Measurements from ENCODE around the gene LGR5.

The LGR5 gene

DNA sequence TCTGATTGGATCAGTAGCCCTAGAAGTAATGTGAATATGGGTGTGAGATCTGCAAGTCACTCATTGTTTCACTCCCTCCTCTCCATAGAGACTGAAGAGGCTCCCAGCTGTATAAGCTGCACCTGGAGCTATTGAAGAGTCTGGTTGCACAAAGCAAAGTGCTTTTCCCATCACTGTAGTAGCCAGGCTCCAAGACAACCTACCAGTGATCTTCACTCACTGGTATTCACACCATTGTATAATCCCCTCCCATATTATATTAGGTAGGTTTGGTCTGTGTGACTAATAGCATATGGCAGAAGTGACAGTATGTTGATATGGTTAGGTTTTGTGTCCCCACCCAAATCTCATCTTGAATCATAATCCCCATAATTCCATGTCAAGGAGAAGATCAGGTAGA, 159.6 kb downstream of the LGR5 start:
- no peak for DNase-seq (ENCODE audit: low spot score)

DNA sequence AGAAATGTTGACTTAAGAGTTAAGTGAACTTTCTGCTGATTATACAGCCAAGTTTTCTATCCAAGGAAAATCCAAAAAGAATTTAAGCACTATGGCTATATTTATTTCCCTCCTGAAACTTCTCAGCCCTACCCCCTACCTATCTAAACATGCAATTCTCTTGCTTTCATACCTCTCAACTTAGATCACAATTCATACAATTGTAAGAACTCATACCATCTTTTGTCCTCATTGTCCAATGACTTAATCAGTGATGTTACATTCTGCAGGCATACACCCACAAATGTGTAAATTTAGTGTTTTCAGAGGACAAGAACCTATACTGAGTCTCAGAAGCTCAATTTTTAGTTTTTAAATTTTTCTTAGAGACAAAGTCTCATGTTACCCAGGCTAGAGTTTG, 161.9 kb downstream of the LGR5 start:
- no peak for DNase-seq (ENCODE audit: low spot score)

DNA sequence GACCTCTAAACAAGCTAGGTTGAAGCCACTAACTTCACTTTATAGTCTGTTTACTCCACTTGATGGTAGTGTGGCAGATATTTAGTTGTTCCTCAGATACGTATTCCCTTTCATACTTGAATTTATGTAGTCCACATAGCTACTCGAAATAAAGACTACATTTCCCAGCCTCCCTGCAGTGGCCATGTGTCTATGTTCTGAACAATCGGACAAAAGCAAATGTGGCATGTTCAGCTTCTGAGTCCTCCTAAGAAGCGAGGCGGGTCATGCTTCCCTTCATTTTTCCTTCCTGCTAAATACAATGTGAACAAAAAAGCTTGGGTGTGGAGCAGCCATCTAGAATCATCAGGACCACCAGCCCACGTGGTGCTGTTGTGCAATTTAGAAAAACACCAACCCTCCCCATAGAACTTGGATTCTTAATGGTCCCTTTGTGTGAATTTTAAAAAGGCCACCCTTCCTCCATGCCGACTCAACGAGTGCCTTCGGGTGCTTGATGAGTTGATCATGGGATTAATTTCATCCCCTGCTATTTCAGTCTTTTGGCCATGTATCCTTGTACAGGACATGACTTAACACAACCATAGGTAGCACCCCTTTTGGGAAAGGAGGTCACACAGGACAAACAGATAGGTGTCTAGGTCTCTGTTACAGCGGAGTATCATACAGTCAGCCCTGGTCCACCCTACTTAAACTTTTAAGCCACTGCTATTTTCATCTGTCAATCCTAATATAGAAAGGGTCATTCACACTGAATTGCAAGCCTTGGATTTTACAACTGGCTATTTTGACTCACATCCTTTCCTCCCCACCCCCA, 163.4 kb downstream of the LGR5 start:
- DNase-seq (ENCODE audit: low spot score): no peak

DNA sequence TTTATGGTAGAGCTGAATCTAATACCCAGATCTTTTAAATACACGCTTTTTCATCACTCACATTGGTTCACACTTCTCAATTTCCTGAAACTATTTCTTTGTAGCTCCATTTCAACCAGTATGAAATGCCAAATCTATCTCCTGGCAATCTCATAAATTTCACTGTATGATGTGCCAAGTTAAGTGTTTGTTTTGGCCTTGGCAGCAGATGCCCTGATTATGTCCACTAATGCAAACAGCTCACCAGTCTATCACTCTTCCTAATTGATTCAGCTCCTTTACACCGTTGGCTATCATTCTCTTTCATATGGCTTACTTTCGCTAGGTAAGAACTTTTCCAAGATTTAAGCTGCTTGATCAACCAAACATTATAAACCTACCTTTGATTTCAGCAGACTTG, 165.4 kb downstream of the LGR5 start:
- DNase-seq (ENCODE audit: low spot score): no peak

DNA sequence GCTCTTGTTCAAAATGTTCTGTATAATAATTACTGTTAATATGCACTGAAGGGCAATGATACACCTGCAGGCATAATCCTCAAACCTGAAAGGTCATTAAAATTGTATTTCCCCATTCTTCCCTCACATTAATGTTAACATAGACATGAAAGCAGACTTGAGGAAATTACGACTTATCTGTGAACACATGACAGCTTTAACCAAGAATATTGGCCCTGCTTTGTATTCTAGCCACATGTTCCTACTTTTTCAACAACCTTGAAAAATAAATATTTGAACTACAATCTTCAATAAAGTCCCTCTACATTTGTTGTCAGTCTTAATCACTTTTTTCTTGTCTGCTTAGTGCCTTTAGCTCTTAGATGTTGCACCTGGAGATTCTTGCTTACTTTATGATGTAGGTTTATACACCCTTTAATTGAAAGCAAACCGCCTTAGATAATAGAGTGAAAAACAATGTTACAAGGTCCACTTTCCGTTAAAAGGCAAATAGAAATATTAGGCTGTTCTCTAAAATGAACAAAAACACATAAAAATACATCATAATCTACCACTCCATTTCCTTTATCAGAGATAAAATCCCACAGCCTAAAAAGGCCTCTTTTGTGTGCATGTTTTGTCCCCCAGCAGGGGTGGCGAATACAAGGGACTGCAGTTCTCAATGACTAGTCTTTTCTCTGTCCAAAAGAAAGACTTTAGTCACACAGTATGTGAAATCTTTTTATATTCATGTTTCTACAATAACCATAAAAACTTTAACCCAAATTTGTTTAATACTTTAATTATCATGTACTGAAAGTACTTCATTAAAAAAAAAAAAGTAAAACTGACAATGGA, 168.1 kb downstream of the LGR5 start:
- no peak for DNase-seq (ENCODE audit: low spot score)

DNA sequence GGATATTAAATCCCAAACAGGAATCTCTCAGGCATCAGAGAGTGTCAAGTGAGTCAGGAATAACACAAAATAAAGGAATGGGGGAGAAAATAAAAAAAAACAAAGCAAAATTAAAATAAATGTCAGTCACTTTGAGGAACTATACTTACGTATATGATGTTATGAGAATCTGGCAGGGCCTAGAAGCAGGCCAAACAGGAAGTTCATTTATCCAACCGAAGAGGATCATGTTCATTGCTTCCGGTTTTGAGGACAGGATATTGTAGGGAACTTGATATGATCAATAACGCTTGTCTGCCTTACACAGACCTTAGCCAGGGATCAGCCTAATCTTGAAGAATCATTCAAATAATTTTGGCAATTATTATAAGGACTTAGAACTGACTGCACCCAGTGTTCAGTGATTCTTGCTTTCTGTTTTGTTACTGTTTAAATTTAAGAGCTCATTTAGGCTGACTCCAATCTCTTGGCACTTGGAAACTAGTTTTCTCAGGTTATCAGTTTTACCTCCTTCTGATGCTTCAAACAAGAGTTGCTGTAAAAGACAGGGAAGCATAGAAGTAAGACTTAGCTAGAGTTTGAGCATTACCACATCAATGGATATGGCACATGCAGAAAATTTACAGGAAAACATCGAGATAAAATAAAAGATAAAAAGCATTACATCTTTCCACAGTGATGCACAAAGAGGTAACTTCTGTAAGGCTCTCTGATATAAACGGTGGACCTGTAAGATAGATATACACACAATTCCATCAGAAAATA, 170.6 kb downstream of the LGR5 start:
- no peak for DNase-seq (ENCODE audit: low spot score)

DNA sequence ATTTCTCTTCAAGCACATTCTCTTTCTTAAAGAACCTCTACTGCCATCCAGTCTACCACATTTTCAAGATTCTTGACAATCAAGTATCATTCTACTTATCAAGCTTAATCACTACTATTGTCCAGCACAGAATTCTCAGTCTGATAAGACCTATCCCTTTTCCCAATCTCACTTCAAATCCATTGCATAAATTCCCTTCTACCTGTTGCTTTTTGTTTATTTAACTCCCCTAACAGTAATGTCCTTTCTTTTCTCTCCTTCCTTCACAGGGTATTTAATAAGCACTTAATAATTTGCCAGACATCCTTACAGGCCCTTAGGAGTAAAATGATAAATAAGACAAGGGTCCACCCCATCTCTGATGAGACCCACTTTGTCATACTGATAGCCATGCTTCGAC, 182.3 kb downstream of the LGR5 start:
- DNase-seq (ENCODE audit: low spot score): no peak

DNA sequence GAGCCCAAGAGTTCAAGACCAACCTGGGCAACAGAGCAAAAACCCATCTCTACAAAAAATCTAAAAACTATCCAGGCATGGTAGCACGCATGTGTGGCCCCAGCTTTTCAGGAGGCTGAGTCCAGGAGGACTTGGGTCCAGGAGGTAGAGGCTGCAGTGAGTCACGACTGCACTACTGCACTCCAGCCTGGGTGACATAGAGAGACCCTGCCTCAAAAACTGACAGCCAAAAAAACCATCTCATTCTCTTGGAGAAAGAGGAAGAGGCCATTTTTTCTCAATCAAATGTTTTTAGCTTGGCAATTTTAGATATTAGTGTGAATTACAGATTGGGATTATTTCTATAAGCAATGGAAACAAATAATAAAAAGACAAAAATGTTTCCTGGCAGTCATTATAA, 185.9 kb downstream of the LGR5 start:
- no peak for DNase-seq (ENCODE audit: low spot score)

DNA sequence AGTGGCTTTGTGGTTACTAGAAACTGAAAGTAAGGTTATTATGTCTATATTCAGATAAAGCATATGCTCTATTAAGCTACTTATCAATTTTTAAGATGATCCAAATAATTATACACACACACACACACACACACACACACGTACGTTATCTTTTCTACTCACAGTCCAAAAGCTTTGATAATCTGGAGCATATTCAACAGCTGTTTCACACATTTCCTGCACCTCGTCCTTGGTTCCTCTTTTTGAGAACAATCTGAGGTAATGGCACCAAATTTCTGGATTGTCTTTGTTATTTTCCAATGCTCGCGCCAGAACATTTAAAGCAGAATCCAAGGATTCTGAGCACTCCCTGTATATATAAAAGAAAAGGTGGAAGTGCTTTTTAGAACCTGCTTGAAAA, 186.5 kb downstream of the LGR5 start:
- no peak for DNase-seq (ENCODE audit: low spot score)

DNA sequence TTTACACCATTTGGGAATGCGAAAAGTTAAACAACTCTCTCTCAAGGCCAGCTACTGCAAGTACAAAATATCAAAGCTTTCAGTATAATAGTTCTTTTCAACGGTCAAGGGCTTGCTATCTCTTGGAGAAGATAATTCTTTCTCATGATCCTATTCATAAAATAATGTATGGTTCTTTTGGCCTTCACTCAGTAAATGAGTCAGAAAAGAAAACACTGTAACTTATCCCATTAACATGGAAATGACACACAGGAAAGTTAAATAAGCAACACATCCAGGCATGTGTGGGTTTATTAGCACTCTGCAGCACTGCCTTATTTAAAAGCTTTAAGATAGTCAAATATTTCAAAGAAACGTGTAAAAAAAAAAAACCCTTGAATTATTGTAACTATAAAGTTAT, 187.2 kb downstream of the LGR5 start:
- no peak for DNase-seq (ENCODE audit: low spot score)

DNA sequence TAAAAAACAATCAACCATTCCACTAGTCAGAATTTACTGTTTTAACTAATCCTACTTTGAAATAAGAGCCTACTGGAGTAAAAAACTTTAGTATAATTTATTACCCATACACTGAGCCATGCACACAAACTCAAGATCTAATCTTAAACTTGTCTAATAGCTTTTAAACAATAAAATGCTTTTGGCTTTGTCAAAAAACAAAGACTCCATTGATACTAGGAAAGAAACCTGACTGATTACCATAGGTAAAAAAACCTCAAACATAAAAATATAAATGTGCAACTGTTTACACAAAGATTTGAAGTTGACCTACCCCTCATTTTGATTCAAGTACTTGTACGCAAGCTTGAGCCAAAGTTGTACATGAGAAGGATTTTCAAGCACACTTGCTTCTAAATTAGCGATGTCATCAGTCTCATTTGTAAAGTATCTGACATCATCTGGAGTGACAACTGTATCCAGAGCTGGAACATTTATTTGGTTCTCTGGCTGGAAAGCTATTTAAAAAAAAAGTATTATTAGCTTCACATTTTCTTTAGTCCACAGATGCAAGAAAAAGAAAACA, 187.9 kb downstream of the LGR5 start:
- no peak for DNase-seq (ENCODE audit: low spot score)

All from GM03348 (cell line).